GM12891 (cell line): ENCODE data around the gene CD68.

Experiments used
- PAX5 ChIP-seq: IDR thresholded peaks from 2 replicates; pipeline ENCODE4 v1.6.1; 2011; ENCODE audit warnings: low read length, moderate library complexity, mild to moderate bottlenecking; ENCODE audit not compliant: insufficient read depth, severe bottlenecking
- POLR2A ChIP-seq: IDR thresholded peaks from 2 replicates; pipeline ENCODE4 v1.6.1; 2011; ENCODE audit warnings: low read depth, low read length, control low read depth
- POLR2AphosphoS5 ChIP-seq: IDR thresholded peaks from 2 replicates; pipeline ENCODE4 v1.6.1; 2011; ENCODE audit warnings: low read depth, low read length, control low read depth
- SPI1 ChIP-seq: IDR thresholded peaks from 2 replicates; pipeline ENCODE4 v1.6.1; 2011; ENCODE audit warnings: low read depth, low read length, control low read depth

- TF ChIP-seq POLR2AphosphoS5: no peak
- TF ChIP-seq POLR2A: no peak
- no peak for TF ChIP-seq SPI1
- no peak for TF ChIP-seq PAX5
These were observed 22.2 kb upstream of the CD68 start for GRCh38 chr17:7557147-7557764.
